Endothelial cell of umbilical vein (primary cell): ENCODE data around the gene PRKAR1B. TPM values are rescaled to one million over a fixed set of nuclear protein-coding genes. Genes with fewer than 3 reads are reported as not detected.

Experiments
- BruUV-seq: library from RNA; stranded (reverse); fragments of 400-500 nt; replicated peaks from 2 replicates; lab custom pipeline; 2021; lab: Mats Ljungman, UMichigan
- CTCF ChIA-PET: fragments of 300-600, 350-600 bp; sonication (Branson Sonifier 250); formaldehyde crosslinking; loops from one replicate; lab custom pipeline; 2021; ENCODE audit warnings: antibody characterized with exemption, inconsistent platforms; lab: Charles Lee
- POLR2A ChIA-PET: fragments of 300-600, 350-600 bp; sonication (Branson Sonifier 250); formaldehyde crosslinking; loops from one replicate; lab custom pipeline; 2021; ENCODE audit warnings: antibody characterized with exemption, inconsistent platforms; lab: Charles Lee
- DNase-seq: peaks from one replicate; pipeline ENCODE4 v3.0.0-alpha.2; 2011; ENCODE audit warnings: low read depth, low spot score
- FAIRE-seq: peaks from 2 replicates; lab custom pipeline; 2011; peaks lifted over from hg19 to GRCh38; lab: Jason Lieb, UNC
- H2AFZ ChIP-seq: 2 replicates; pipeline ENCODE4 v1.6.0; 2012; ENCODE audit warnings: low read depth, low read length, control low read depth, inconsistent platforms
- H3K27ac ChIP-seq: 2 replicates; pipeline ENCODE4 v1.5.1; 2011; ENCODE audit warnings: low read depth, mild to moderate bottlenecking, control low read depth, low read length, moderate library complexity; ENCODE audit not compliant: insufficient read depth
- H3K27me3 ChIP-seq, 2 experiments: 2 replicates each; pipeline versions ENCODE4 v1.6.0 to v1.6.1; 2011; ENCODE audit warnings: low read length in 2 of 2, mixed read lengths in 1 of 2; ENCODE audit not compliant: control insufficient read depth in 2 of 2, insufficient read depth in 2 of 2
- H3K36me3 ChIP-seq, 2 experiments: 2 replicates in 1 of 2; 3 replicates in 1 of 2; pipeline ENCODE4 v1.5.1; 2011; ENCODE audit warnings: low read length in 2 of 2, mild to moderate bottlenecking in 1 of 2, moderate library complexity in 1 of 2; ENCODE audit not compliant: control insufficient read depth in 2 of 2, insufficient read depth in 2 of 2; ENCODE audit errors: extremely low read depth in 1 of 2
- H3K4me1 ChIP-seq: 3 replicates; pipeline ENCODE4 v1.5.1; 2011; ENCODE audit warnings: mild to moderate bottlenecking, low read length; ENCODE audit not compliant: control insufficient read depth, insufficient read depth; ENCODE audit errors: extremely low read depth
- H3K4me2 ChIP-seq: 2 replicates; pipeline ENCODE4 v1.6.1; 2011; ENCODE audit warnings: low read length, control low read depth, mixed read lengths; ENCODE audit not compliant: insufficient read depth
- H3K4me3 ChIP-seq, 3 experiments: fragments of 200-600 bp in 1 of 3; sonication (generic), shearing (Covaris generic) in 1 of 3; replicated peaks in 1 of 3; 2 replicates each; pipeline ENCODE4 v1.5.1; 2011 to 2016; ENCODE audit warnings: control low read depth in 3 of 3, low read length in 3 of 3, mild to moderate bottlenecking in 2 of 3, inconsistent platforms in 1 of 3, low read depth in 1 of 3, moderate library complexity in 1 of 3; ENCODE audit not compliant: insufficient read depth in 1 of 3
- H3K79me2 ChIP-seq: 2 replicates; pipeline ENCODE4 v1.6.0; 2012; ENCODE audit warnings: low read length, inconsistent platforms; ENCODE audit not compliant: control insufficient read depth, insufficient read depth
- H3K9ac ChIP-seq: replicated peaks from 2 replicates; pipeline ENCODE3; 2011; ENCODE audit warnings: low read length, control low read depth; ENCODE audit not compliant: insufficient read depth; ENCODE audit errors: extremely low read depth
- H3K9me1 ChIP-seq: replicated peaks from 3 replicates; pipeline ENCODE4 v1.6.0; 2011; ENCODE audit warnings: mild to moderate bottlenecking, low read length; ENCODE audit not compliant: control insufficient read depth, insufficient read depth; ENCODE audit errors: extremely low read depth
- H3K9me3 ChIP-seq: replicated peaks from 2 replicates; pipeline ENCODE4 v1.5.1; 2012; ENCODE audit warnings: low read length, inconsistent platforms; ENCODE audit not compliant: control insufficient read depth, insufficient read depth
- H4K20me1 ChIP-seq: replicated peaks from 2 replicates; pipeline ENCODE3; 2011; ENCODE audit warnings: mild to moderate bottlenecking, low read length; ENCODE audit not compliant: control insufficient read depth, insufficient read depth; ENCODE audit errors: extremely low read depth
- EZH2 ChIP-seq: IDR thresholded peaks from 2 replicates; pipeline ENCODE4 v1.6.1; 2012; ENCODE audit warnings: borderline replicate concordance, low read depth, mild to moderate bottlenecking, moderate library complexity, low read length, inconsistent platforms; ENCODE audit not compliant: severe bottlenecking
- FOS ChIP-seq: IDR thresholded peaks from 2 replicates; pipeline ENCODE4 v1.6.1; 2011; ENCODE audit warnings: mild to moderate bottlenecking, low read length, moderate library complexity, borderline replicate concordance; ENCODE audit not compliant: insufficient read depth
- GATA2 ChIP-seq: IDR thresholded peaks from 2 replicates; pipeline ENCODE4 v1.7.0; 2011; ENCODE audit warnings: low read depth, mild to moderate bottlenecking, moderate library complexity, mixed read lengths, low read length; ENCODE audit not compliant: insufficient read length, insufficient read depth
- JUN ChIP-seq: IDR thresholded peaks from 2 replicates; pipeline ENCODE4 v1.6.1; 2011; ENCODE audit warnings: borderline replicate concordance, low read depth; ENCODE audit not compliant: insufficient read length, insufficient read depth
- MYC ChIP-seq: IDR thresholded peaks from one replicate; pipeline ENCODE4 v1.6.1; 2011; ENCODE audit warnings: mild to moderate bottlenecking, low read depth, low read length
- POLR2A ChIP-seq: IDR thresholded peaks from 2 replicates; pipeline ENCODE4 v1.6.1; 2012; ENCODE audit warnings: low read depth, mild to moderate bottlenecking, control low read depth, low read length
- POLR2AphosphoS5 ChIP-seq: IDR thresholded peaks from 2 replicates; pipeline ENCODE4 v1.6.1; 2012; ENCODE audit warnings: low read depth, mild to moderate bottlenecking, control low read depth, low read length, moderate library complexity; ENCODE audit not compliant: insufficient read depth
- dilution Hi-C: fragments of 300-500 bp; cut with MboI; formaldehyde crosslinking; loops from one replicate; pipeline ENCODE4 v1.15.0; 2019; ENCODE audit warnings: low sequenced_read_pairs; ENCODE audit not compliant: extremely low pct_ligation_motif_present
- intact Hi-C: fragments of 100-400 bp; cut with micrococcal nuclease; formaldehyde crosslinking; loops from one replicate; pipeline ENCODE4 v1.10.0; 2022
- polyA plus RNA-seq, 4 experiments: library from polyadenylated mRNA; depleted of rRNA in 3 of 4; stranded (reverse) in 3 of 4; unstranded in 1 of 4; fragments of >200 nt; gene quantifications; 2 replicates each; pipeline versions ENCODE4 v1.2.1 to v1.2.3, GENCODE V29; 2011 to 2012; ENCODE audit warnings: missing spikeins in 1 of 4
- total RNA-seq: library from RNA; stranded (reverse); gene quantifications from 2 replicates; pipeline ENCODE4 v1.2.3, GENCODE V29; 2021
- TF ChIP-seq, protein P1 (sequence below): IDR thresholded peaks from 2 replicates; pipeline ENCODE4 v1.6.1; 2011; ENCODE audit not compliant: insufficient read depth, insufficient read length
- TF ChIP-seq, protein P2 (sequence below), 2 donors: IDR thresholded peaks; 1 replicate in 1 of 2; 2 replicates in 1 of 2; pipeline ENCODE4 v1.5.1; 2011; ENCODE audit warnings: low read length in 2 of 2, mild to moderate bottlenecking in 2 of 2, moderate library complexity in 2 of 2, control low read depth in 1 of 2, inconsistent platforms in 1 of 2, low read depth in 1 of 2; ENCODE audit not compliant: insufficient read depth in 1 of 2; ENCODE audit errors: extremely low read depth in 1 of 2

Gene PRKAR1B
- total and polyA plus RNA-seq, 2 donors (not counting 3 experiments of a cell fraction or from before 2014, with no cell fraction given) = 15.4 to 29.2 TPM

DNA sequence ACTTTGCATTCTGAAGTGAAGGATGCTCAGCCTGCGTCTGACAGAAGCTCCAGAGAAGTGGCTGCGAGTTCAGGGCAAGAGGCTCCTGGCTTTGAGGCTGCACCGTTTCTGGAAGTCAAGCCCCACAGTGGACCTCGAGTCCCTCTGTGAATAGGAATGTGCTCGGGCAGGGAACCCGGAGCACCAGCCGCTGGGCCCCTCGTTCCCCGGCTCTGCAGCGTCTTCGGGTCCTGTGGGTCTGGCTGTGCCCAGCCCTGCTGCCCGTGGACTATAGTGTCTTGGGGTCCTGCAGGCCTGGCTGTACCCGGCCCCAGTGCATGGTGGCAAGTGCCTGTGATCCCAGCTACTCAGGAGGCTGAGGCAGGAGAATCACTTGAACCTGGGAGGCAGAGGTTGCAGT, 45.3 kb upstream of the PRKAR1B start:
- Histone ChIP-seq H3K9me1 (no peaks in the 10 kb centered on the region), H3K27ac (no peak overlapping the region), H3K36me3 (peaks cover 0 to 3% of the 10 kb centered on the region in 2 experiments), H3K79me2 (no peaks in the 10 kb centered on the region), H3K4me3 (no peak overlapping the region), H3K9me3 (no peaks in the 10 kb centered on the region), H3K4me1 (peaks cover 19% of the 10 kb centered on the region), H3K9ac (no peak overlapping the region), H4K20me1 (no peaks in the 10 kb centered on the region), H3K27me3 (no peaks in the 10 kb centered on the region), H2AFZ (no peak overlapping the region), H3K4me2 (no peak overlapping the region)
- no peak for DNase-seq
- ChIA-PET CTCF (no interaction called here), POLR2A (no interaction called here)
- TF ChIP-seq, protein P1, sequence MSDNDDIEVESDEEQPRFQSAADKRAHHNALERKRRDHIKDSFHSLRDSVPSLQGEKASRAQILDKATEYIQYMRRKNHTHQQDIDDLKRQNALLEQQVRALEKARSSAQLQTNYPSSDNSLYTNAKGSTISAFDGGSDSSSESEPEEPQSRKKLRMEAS = no peak
- TF ChIP-seq POLR2AphosphoS5 = no peak
- TF ChIP-seq, protein P2, sequence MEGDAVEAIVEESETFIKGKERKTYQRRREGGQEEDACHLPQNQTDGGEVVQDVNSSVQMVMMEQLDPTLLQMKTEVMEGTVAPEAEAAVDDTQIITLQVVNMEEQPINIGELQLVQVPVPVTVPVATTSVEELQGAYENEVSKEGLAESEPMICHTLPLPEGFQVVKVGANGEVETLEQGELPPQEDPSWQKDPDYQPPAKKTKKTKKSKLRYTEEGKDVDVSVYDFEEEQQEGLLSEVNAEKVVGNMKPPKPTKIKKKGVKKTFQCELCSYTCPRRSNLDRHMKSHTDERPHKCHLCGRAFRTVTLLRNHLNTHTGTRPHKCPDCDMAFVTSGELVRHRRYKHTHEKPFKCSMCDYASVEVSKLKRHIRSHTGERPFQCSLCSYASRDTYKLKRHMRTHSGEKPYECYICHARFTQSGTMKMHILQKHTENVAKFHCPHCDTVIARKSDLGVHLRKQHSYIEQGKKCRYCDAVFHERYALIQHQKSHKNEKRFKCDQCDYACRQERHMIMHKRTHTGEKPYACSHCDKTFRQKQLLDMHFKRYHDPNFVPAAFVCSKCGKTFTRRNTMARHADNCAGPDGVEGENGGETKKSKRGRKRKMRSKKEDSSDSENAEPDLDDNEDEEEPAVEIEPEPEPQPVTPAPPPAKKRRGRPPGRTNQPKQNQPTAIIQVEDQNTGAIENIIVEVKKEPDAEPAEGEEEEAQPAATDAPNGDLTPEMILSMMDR (IDR thresholded peaks at IDR 0.05; ENCODE audit: extremely low read depth in 1 of 2, insufficient read depth in 1 of 2, low read depth in 1 of 2, low read length in 2 of 2) = no peak
- no peak for TF ChIP-seq MYC
- no peak for TF ChIP-seq GATA2
- no peak for TF ChIP-seq POLR2A
- no peak for TF ChIP-seq JUN
- no peak for TF ChIP-seq FOS
- TF ChIP-seq EZH2 = no peak
- no TSS peak for BruUV-seq
- intact Hi-C loops = loop anchor here (5.0 to 10.0 kb wide), 2 partner anchors 138 to 255 kb away; partner anchors contain the start of gene PDGFA
- FAIRE-seq = no peak
- dilution Hi-C loops = no loop called here
